ENCODE data around the gene MVB12B. TPM values are rescaled to one million over a fixed set of nuclear protein-coding genes. Genes with fewer than 3 reads are reported as not detected.

Gene MVB12B
- total RNA-seq, 1 donor from 2014 or later = 16.5 TPM

DNA sequence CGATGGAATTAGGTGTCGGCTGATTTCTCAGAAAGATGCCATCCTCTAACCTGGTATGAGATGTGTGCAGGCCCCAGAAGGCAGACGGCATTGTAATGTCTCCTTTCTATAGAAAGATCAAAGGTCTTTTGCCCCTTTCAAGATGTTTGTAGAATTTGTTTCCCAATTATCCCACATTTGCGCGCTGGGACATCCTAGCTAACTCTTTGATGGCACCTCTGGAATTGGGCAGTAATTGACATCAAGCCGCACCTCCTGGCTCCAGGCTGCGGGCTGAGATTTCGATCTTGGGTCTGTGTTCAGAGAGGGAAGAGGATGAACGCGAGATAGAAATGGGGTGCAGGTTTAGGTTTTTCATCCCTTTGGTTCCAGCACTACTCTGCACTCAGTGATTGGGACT lies 202.3 kb downstream of the MVB12B start:
- Histone ChIP-seq H3K4me3 (no peak overlapping the region), H3K27ac (no peak overlapping the region), H3K36me3 (no peaks in the 10 kb centered on the region), H3K27me3 (no peaks in the 10 kb centered on the region), H3K4me1 (peaks cover 16% of the 10 kb centered on the region), H3K9me3 (no peaks in the 10 kb centered on the region)
- no peak for TF ChIP-seq POLR2A (IDR thresholded peaks at IDR 0.05)
- DNase-seq (ENCODE audit: extremely low spot score in 2 of 2) = no peak
- intact Hi-C loops (cut with DNase I) = no loop called here

DNA sequence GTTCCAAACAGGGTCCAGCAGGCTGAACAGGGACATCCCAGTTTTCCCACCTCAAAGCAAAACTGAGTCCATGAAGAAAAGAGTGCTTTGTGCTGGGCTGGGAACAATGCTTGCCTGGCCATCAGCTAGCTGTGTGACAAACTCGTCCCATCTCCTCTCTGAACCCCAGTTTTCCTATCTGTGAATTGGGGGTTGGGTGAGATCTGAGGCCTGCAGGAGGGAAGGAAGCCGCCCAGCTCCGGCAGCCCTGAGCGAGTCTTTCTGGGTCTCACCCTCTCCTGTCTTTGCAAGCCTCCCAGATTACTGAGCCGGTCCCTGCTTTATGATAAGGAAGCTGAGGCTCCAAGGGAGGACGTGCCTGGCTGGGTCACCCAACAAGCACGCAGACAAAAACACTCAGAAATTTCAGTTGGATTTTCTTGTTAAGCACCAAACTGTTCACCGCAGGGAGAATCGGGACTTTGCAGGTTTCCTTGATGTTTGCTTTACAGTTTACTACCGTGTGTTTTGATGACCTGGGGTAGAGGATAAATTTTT lies 204.5 kb downstream of the MVB12B start:
- H3K9me3 ChIP-seq = no peaks in the 10 kb centered on the region
- H3K27me3 ChIP-seq = no peaks in the 10 kb centered on the region
- intact Hi-C loops (cut with DNase I) = no loop called here

GRCh38 chr9:126531591-126531990 lies 205.0 kb downstream of the MVB12B start:
- no peak overlapping the region for H3K4me3 ChIP-seq
- no peaks in the 10 kb centered on the region for H3K9me3 ChIP-seq
- no peak overlapping the region for H3K27ac ChIP-seq
- no peak for TF ChIP-seq POLR2AphosphoS5 (IDR thresholded peaks at IDR 0.05; ENCODE audit: insufficient read depth in 1 of 2, low read depth in 1 of 2)
- TF ChIP-seq CTCF (IDR thresholded peaks at IDR 0.05) = no peak
- TF ChIP-seq POLR2A (IDR thresholded peaks at IDR 0.05) = no peak
- H3K4me1 ChIP-seq = peaks cover 26% of the 10 kb centered on the region
- H3K36me3 ChIP-seq = no peaks in the 10 kb centered on the region
- H3K27me3 ChIP-seq = no peaks in the 10 kb centered on the region
- intact Hi-C loops (cut with DNase I) = no loop called here
- DNase-seq (ENCODE audit: extremely low spot score in 2 of 2) = no peak

More for the DNA sequence above, 204.5 kb downstream of the MVB12B start:
- TF ChIP-seq CTCF (IDR thresholded peaks at IDR 0.05) (no peak), POLR2AphosphoS5 (IDR thresholded peaks at IDR 0.05; ENCODE audit: insufficient read depth in 1 of 2, low read depth in 1 of 2) (no peak), POLR2A (IDR thresholded peaks at IDR 0.05) (no peak)
- no peak overlapping the region for H3K27ac ChIP-seq
- H3K4me1 ChIP-seq = peaks cover 26% of the 10 kb centered on the region
- H3K4me3 ChIP-seq = no peak overlapping the region
- no peaks in the 10 kb centered on the region for H3K36me3 ChIP-seq
- DNase-seq (ENCODE audit: extremely low spot score in 2 of 2) = no peak

GRCh38 chr9:126532019-126532462 lies 205.4 kb downstream of the MVB12B start:
- no peaks in the 10 kb centered on the region for H3K9me3 ChIP-seq
- H3K4me1 ChIP-seq = peaks cover 26% of the 10 kb centered on the region
- no peak overlapping the region for H3K4me3 ChIP-seq
- TF ChIP-seq POLR2A (IDR thresholded peaks at IDR 0.05) (no peak), CTCF (IDR thresholded peaks at IDR 0.05) (no peak), POLR2AphosphoS5 (IDR thresholded peaks at IDR 0.05; ENCODE audit: insufficient read depth in 1 of 2, low read depth in 1 of 2) (peak in 1 of 2 donors; percentile 64)
- DNase-seq (ENCODE audit: extremely low spot score in 2 of 2) = peak in 1 of 2 donors; percentile 80
- intact Hi-C loops (cut with DNase I) = no loop called here
- H3K27me3 ChIP-seq = no peaks in the 10 kb centered on the region
- H3K27ac ChIP-seq = peak overlapping the region; percentile 33
- no peaks in the 10 kb centered on the region for H3K36me3 ChIP-seq

- no peaks in the 10 kb centered on the region for H3K27me3 ChIP-seq
- DNase-seq (ENCODE audit: extremely low spot score in 2 of 2) = no peak
- peak overlapping the region; percentile 33 for H3K27ac ChIP-seq
- no peaks in the 10 kb centered on the region for H3K36me3 ChIP-seq
- peaks cover 26% of the 10 kb centered on the region for H3K4me1 ChIP-seq
- intact Hi-C loops (cut with DNase I) = no loop called here
- H3K9me3 ChIP-seq = no peaks in the 10 kb centered on the region
- no peak for TF ChIP-seq POLR2A (IDR thresholded peaks at IDR 0.05)
- no peak for TF ChIP-seq POLR2AphosphoS5 (IDR thresholded peaks at IDR 0.05; ENCODE audit: insufficient read depth in 1 of 2, low read depth in 1 of 2)
- no peak for TF ChIP-seq CTCF (IDR thresholded peaks at IDR 0.05)
- H3K4me3 ChIP-seq = no peak overlapping the region
These were observed 205.9 kb downstream of the MVB12B start for GRCh38 chr9:126532489-126532888.

Data from vagina (tissue), 2 donors.